ENCODE results near the gene RTN4.

GRCh38 chr2:55025082-55025481, 25.2 kb downstream of the RTN4 start:
- TF ChIP-seq POLR2A (IDR thresholded peaks at IDR 0.05) (no peak), CTCF (IDR thresholded peaks at IDR 0.05 in 4 of 5, conservative IDR thresholded peaks at IDR 0.05 in 1 of 5) (no peak)

Measured in gastrocnemius medialis (tissue), 4 donors.